ENCODE results near the gene TNF.

GRCh38 chr6:31617010-31617409 lies 41.6 kb downstream of the TNF start:
- TF ChIP-seq POLR2AphosphoS5 (IDR thresholded peaks at IDR 0.05; ENCODE audit: low read depth, low read length), result no peak
- TF ChIP-seq POLR2A (IDR thresholded peaks at IDR 0.05; ENCODE audit: low read depth, low read length), result no peak
- no peak for TF ChIP-seq TAF1 (IDR thresholded peaks at IDR 0.05; ENCODE audit: low read depth, low read length)
- TF ChIP-seq SPI1 (IDR thresholded peaks at IDR 0.05; ENCODE audit: low read depth, low read length), result no peak
- TF ChIP-seq PAX5 (IDR thresholded peaks at IDR 0.05; ENCODE audit: insufficient read depth, low read length, severe bottlenecking), result no peak
